SK-N-SH (cell line): ENCODE data around the gene ZNF784. TPM values are rescaled to one million over a fixed set of nuclear protein-coding genes. Genes with fewer than 3 reads are reported as not detected.
A peak's percentile ranks its signal among the peaks of the same experiment; 100 is the strongest.

Experiments
- CTCF ChIA-PET: fragments of 300-600, 350-600 bp; formaldehyde crosslinking; extraction: SDS; loops from one replicate; lab custom pipeline; 2021; lab: Yijun Ruan, JAX
- POLR2A ChIA-PET: fragments of 350-600 bp; sonication (Branson Sonifier 250); formaldehyde crosslinking; extraction: SDS; loops from one replicate; lab custom pipeline; 2020; ENCODE audit warnings: antibody characterized with exemption, inconsistent platforms; lab: Yijun Ruan, JAX
- DNase-seq: peaks from one replicate; pipeline ENCODE4 v3.0.0; 2012
- H2AFZ ChIP-seq: fragments of 200-600 bp; sonication (generic); 2 replicates; pipeline ENCODE4 v1.8.1; 2016; ENCODE audit warnings: antibody characterized with exemption, mild to moderate bottlenecking, low read depth
- H3F3A ChIP-seq: fragments of 200-600 bp; sonication (generic); replicated peaks from 2 replicates; pipeline ENCODE3; 2016; ENCODE audit warnings: antibody characterized with exemption, mild to moderate bottlenecking; ENCODE audit not compliant: insufficient read depth
- H3K27ac ChIP-seq, 2 experiments: fragments of 200-500 bp in 1 of 2; fragments of 200-600 bp in 1 of 2; sonication (Bioruptor generic) in 1 of 2; sonication (generic), shearing (Covaris generic) in 1 of 2; 2 replicates each; pipeline versions ENCODE4 v1.5.1 to v1.6.1; 2014 to 2016; ENCODE audit warnings: low read depth in 2 of 2, inconsistent platforms in 1 of 2, low read length in 1 of 2, mild to moderate bottlenecking in 1 of 2, mixed read lengths in 1 of 2
- H3K27me3 ChIP-seq: fragments of 200-600 bp; sonication (generic), shearing (Covaris generic); 2 replicates; pipeline ENCODE4 v1.6.1; 2016; ENCODE audit warnings: mixed run types; ENCODE audit not compliant: insufficient read depth
- H3K36me3 ChIP-seq, 2 experiments: fragments of 200-500 bp in 1 of 2; fragments of 200-600 bp in 1 of 2; sonication (Bioruptor generic) in 1 of 2; sonication (generic) in 1 of 2; replicated peaks in 1 of 2; 2 replicates each; pipeline versions ENCODE3 to v1.5.1; 2014 to 2016; ENCODE audit warnings: low read length in 1 of 2, mild to moderate bottlenecking in 1 of 2; ENCODE audit not compliant: insufficient read depth in 2 of 2, control insufficient read depth in 1 of 2
- H3K4me1 ChIP-seq, 2 experiments: fragments of 200-500 bp in 1 of 2; fragments of 200-600 bp in 1 of 2; sonication (Bioruptor generic) in 1 of 2; sonication (generic), shearing (Covaris generic) in 1 of 2; 2 replicates each; pipeline versions ENCODE4 v1.5.1 to v1.6.1; 2014 to 2016; ENCODE audit warnings: low read depth in 1 of 2, low read length in 1 of 2, mixed run types in 1 of 2; ENCODE audit not compliant: insufficient read depth in 2 of 2, control insufficient read depth in 1 of 2
- H3K4me2 ChIP-seq: fragments of 200-600 bp; sonication (generic), shearing (Covaris generic); 2 replicates; pipeline ENCODE4 v1.6.1; 2017; ENCODE audit warnings: mixed run types
- H3K4me3 ChIP-seq, 2 experiments: fragments of 200-500 bp in 1 of 2; fragments of 200-600 bp in 1 of 2; sonication (Bioruptor generic) in 1 of 2; sonication (generic), shearing (Covaris generic) in 1 of 2; 2 replicates each; pipeline versions ENCODE4 v1.5.1 to v1.8.1; 2014 to 2016; ENCODE audit warnings: low read depth in 2 of 2, inconsistent platforms in 1 of 2, low read length in 1 of 2, mild to moderate bottlenecking in 1 of 2, mixed read lengths in 1 of 2, moderate library complexity in 1 of 2
- H3K79me2 ChIP-seq: fragments of 200-600 bp; sonication (generic); 2 replicates; pipeline ENCODE4 v1.8.1; 2017; ENCODE audit warnings: mild to moderate bottlenecking; ENCODE audit not compliant: insufficient read depth
- H3K9ac ChIP-seq: fragments of 200-600 bp; sonication (generic); 2 replicates; pipeline ENCODE4 v1.6.1; 2017; ENCODE audit warnings: mixed run types
- H3K9me2 ChIP-seq: fragments of 200-600 bp; sonication (generic); 2 replicates; pipeline ENCODE4 v1.6.1; 2017; ENCODE audit warnings: mixed run types
- H3K9me3 ChIP-seq: fragments of 200-600 bp; sonication (generic); 2 replicates; pipeline ENCODE4 v1.6.1; 2017; ENCODE audit warnings: mixed run types, mild to moderate bottlenecking, moderate library complexity
- H4K20me1 ChIP-seq: fragments of 200-600 bp; sonication (generic); 2 replicates; pipeline ENCODE4 v1.6.1; 2017; ENCODE audit warnings: mild to moderate bottlenecking, mixed run types; ENCODE audit not compliant: insufficient read depth
- CHD2 ChIP-seq: fragments of 150-350 bp; IDR thresholded peaks from 2 replicates; pipeline ENCODE4 v1.6.1; 2018; ENCODE audit warnings: low read length; ENCODE audit not compliant: partially characterized antibody
- EZH2phosphoT487 ChIP-seq: fragments of 200-600 bp; sonication (generic); IDR thresholded peaks from 2 replicates; pipeline ENCODE4 v1.6.1; 2017; ENCODE audit warnings: low read depth, mixed run types, mild to moderate bottlenecking, antibody characterized with exemption, moderate library complexity, borderline replicate concordance
- FOSL2 ChIP-seq: IDR thresholded peaks from 2 replicates; pipeline ENCODE4 v1.4.0; 2012; ENCODE audit warnings: low read depth, mild to moderate bottlenecking, moderate library complexity, borderline replicate concordance
- GATA2 ChIP-seq: sonication (generic); formaldehyde crosslinking; IDR thresholded peaks from 2 replicates; pipeline ENCODE4 v1.5.0; 2020; ENCODE audit warnings: mild to moderate bottlenecking, missing genetic modification reagents
- IRF3 ChIP-seq: fragments of 150-350 bp; IDR thresholded peaks from 2 replicates; pipeline ENCODE4 v1.6.1; 2016; ENCODE audit warnings: mild to moderate bottlenecking, low read depth, low read length
- MEF2A ChIP-seq: IDR thresholded peaks from 2 replicates; pipeline ENCODE4 v1.4.0; 2012; ENCODE audit warnings: low read depth, borderline replicate concordance
- MXI1 ChIP-seq: IDR thresholded peaks from 2 replicates; pipeline ENCODE4 v1.6.1; 2012; ENCODE audit warnings: mild to moderate bottlenecking, low read depth, low read length, improper control_type of control experiment
- NFIC ChIP-seq: IDR thresholded peaks from 2 replicates; pipeline ENCODE4 v1.4.0; 2012; ENCODE audit warnings: borderline replicate concordance
- NRF1 ChIP-seq: IDR thresholded peaks from 2 replicates; pipeline ENCODE4 v1.6.1; 2012; ENCODE audit warnings: low read depth, mild to moderate bottlenecking, low read length
- POLR2AphosphoS5 ChIP-seq: IDR thresholded peaks from 2 replicates; pipeline ENCODE4 v1.6.1; 2012; ENCODE audit warnings: low read depth, low read length
- RCOR1 ChIP-seq: fragments of 150-350 bp; IDR thresholded peaks from 2 replicates; pipeline ENCODE4 v1.6.1; 2017; ENCODE audit warnings: antibody characterized with exemption, low read length
- RFX5 ChIP-seq: IDR thresholded peaks from 2 replicates; pipeline ENCODE4 v1.6.1; 2012; ENCODE audit warnings: mild to moderate bottlenecking, improper control_type of control experiment, low read length
- SIN3A ChIP-seq: IDR thresholded peaks from 2 replicates; pipeline ENCODE4 v1.6.1; 2012; ENCODE audit warnings: low read depth, mild to moderate bottlenecking, low read length, moderate library complexity, borderline replicate concordance
- SMC3 ChIP-seq: IDR thresholded peaks from 2 replicates; pipeline ENCODE4 v1.6.1; 2012; ENCODE audit warnings: low read depth, low read length, improper control_type of control experiment
- TAF1 ChIP-seq: IDR thresholded peaks from 2 replicates; pipeline ENCODE4 v1.6.1; 2012; ENCODE audit warnings: low read depth, mild to moderate bottlenecking, low read length, moderate library complexity, borderline replicate concordance
- USF1 ChIP-seq: IDR thresholded peaks from 2 replicates; pipeline ENCODE4 v1.4.0; 2012; ENCODE audit warnings: low read depth, borderline replicate concordance
- USF2 ChIP-seq: fragments of 150-350 bp; IDR thresholded peaks from 2 replicates; pipeline ENCODE4 v1.6.1; 2017; ENCODE audit warnings: antibody characterized with exemption, low read length, low read depth, borderline replicate concordance
- ZBTB33 ChIP-seq: IDR thresholded peaks from 2 replicates; pipeline ENCODE4 v1.4.0; 2012; ENCODE audit warnings: low read depth, borderline replicate concordance
- WGBS: methylation state at CpG from one replicate; pipeline ENCODE4 v1.1.6; 2017; ENCODE audit warnings: low lambda C conversion rate; 5-methylcytosine and 5-hydroxymethylcytosine counted together
- polyA plus RNA-seq, 3 experiments: library from polyadenylated mRNA; depleted of rRNA; stranded (reverse); fragments of >200 nt; gene quantifications; 2 replicates each; pipeline ENCODE4 v1.2.3, GENCODE V29; 2012

ZNF784 gene
- polyA plus RNA-seq, 1 of the 3 experiments (the other 2 are of a cell fraction): 5.5 TPM

- no peaks in the 10 kb centered on the region for H4K20me1 ChIP-seq
- peak; percentile 56 for TF ChIP-seq CHD2
- no peak for TF ChIP-seq IRF3
- TF ChIP-seq TAF1: no peak
- 0 out of 2 replicates have a peak, but pooled peaks have one; percentile 4 for TF ChIP-seq MXI1
- no peak for TF ChIP-seq NRF1
- peak overlapping the region; percentile 73 to 92 for H3K27ac ChIP-seq
- H3K27me3 ChIP-seq: no peaks in the 10 kb centered on the region
- peak overlapping the region; percentile 96 for H3K9ac ChIP-seq
- no peaks in the 10 kb centered on the region for H3K9me3 ChIP-seq
- H3K4me2 ChIP-seq: peak overlapping the region; percentile 99
- H3K9me2 ChIP-seq: no peaks in the 10 kb centered on the region
- ChIA-PET CTCF (interaction anchor here (0.9 to 2.2 kb wide), 3 partner anchors 13 to 74 kb away, joined by 3 to 14 read pairs (median 3); partner anchors contain the start of gene ZNF865), POLR2A (interaction anchor here (0.8 to 1.1 kb wide), 2 partner anchors 20 to 26 kb away, joined by 3 to 7 read pairs; partner anchors contain the start of genes FIZ1 and ZNF524)
- peaks cover 20% of the 10 kb centered on the region for H3K79me2 ChIP-seq
- H3K4me1 ChIP-seq: peaks cover 0 to 11% of the 10 kb centered on the region in 2 experiments; a peak in 1 of 4 replicates
- peaks cover 7% of the 10 kb centered on the region for H3F3A ChIP-seq
- 4% methylated on average over 13 of the region's 20 CpGs for WGBS
- peaks cover 0 to 10% of the 10 kb centered on the region in 2 experiments for H3K36me3 ChIP-seq
- peak overlapping the region; percentile 80 to 83 for H3K4me3 ChIP-seq
- H2AFZ ChIP-seq: 0 out of 2 replicates have a peak overlapping the region, but pooled peaks have one; percentile 29
- peak; percentile 77 for DNase-seq
Observed at GRCh38 chr19:55579766-55580621, 44.4 kb downstream of the ZNF784 start.

- no peak overlapping the region; a peak in 1 of 4 replicates for H3K27ac ChIP-seq
- peak overlapping the region; percentile 96 for H3K9ac ChIP-seq
- DNase-seq: no peak
- H3F3A ChIP-seq: peaks cover 4% of the 10 kb centered on the region
- 89% methylated on average over 51 of the region's 90 CpGs for WGBS
- no peak overlapping the region for H2AFZ ChIP-seq
- peak overlapping the region; percentile 99 for H3K4me2 ChIP-seq
- ChIA-PET POLR2A (no interaction called here), CTCF (no interaction called here)
- no peaks in the 10 kb centered on the region for H4K20me1 ChIP-seq
- H3K4me1 ChIP-seq: peaks cover 0 to 11% of the 10 kb centered on the region in 2 experiments; a peak in 1 of 4 replicates
- peaks cover 0 to 10% of the 10 kb centered on the region in 2 experiments for H3K36me3 ChIP-seq
- peaks cover 20% of the 10 kb centered on the region for H3K79me2 ChIP-seq
- H3K9me2 ChIP-seq: no peaks in the 10 kb centered on the region
- H3K4me3 ChIP-seq: peak overlapping the region; percentile 80 to 83
- H3K27me3 ChIP-seq: no peaks in the 10 kb centered on the region
- no peaks in the 10 kb centered on the region for H3K9me3 ChIP-seq
- TF ChIP-seq ZBTB33 (no peak), FOSL2 (no peak), GATA2 (CRISPR knock-in tag) (no peak), POLR2AphosphoS5 (no peak), RFX5 (no peak), SMC3 (no peak), USF2 (no peak), EZH2phosphoT487 (no peak), MEF2A (no peak), CHD2 (no peak), RCOR1 (no peak), SIN3A (no peak), NFIC (no peak), USF1 (no peak)
Observed at GRCh38 chr19:55578761-55579747, 45.3 kb downstream of the ZNF784 start.
